Testis (tissue), 3 donors: Measurements from ENCODE around the gene INPP5K. TPM values are rescaled to one million over a fixed set of nuclear protein-coding genes. Genes with fewer than 3 reads are reported as not detected.

Experiments
- DNase-seq: peaks from one replicate; pipeline ENCODE4 v3.0.0-alpha.2; 2019
- H3K27ac ChIP-seq, 2 donors: fragments of 200-600 bp; sonication (generic); one replicate each; pipeline ENCODE4 v1.5.1; 2019
- H3K27me3 ChIP-seq: fragments of 200-600 bp; sonication (generic); one replicate; pipeline ENCODE4 v1.5.1; 2019
- H3K36me3 ChIP-seq: fragments of 200-600 bp; sonication (generic); one replicate; pipeline ENCODE4 v1.5.1; 2017; ENCODE audit warnings: low read depth; ENCODE audit errors: missing control alignments
- H3K4me1 ChIP-seq: fragments of 200-600 bp; sonication (generic); one replicate; pipeline ENCODE4 v1.5.1; 2019
- H3K4me3 ChIP-seq, 2 donors: fragments of 200-600 bp; sonication (generic); one replicate each; pipeline ENCODE4 v1.5.1; 2017 to 2019
- H3K9me3 ChIP-seq: fragments of 200-600 bp; sonication (generic); one replicate; pipeline ENCODE4 v1.5.1; 2017
- POLR2A ChIP-seq: fragments of 450-650 bp; IDR thresholded peaks from one replicate; pipeline ENCODE4 v1.6.1; 2017; ENCODE audit warnings: antibody characterized with exemption, mild to moderate bottlenecking, moderate library complexity
- WGBS, 2 donors: methylation state at CpG; one replicate each; pipeline ENCODE4 v1.1.5; 2018; 5-methylcytosine and 5-hydroxymethylcytosine counted together
- intact Hi-C: fragments of 100-400 bp; cut with DNase I; formaldehyde crosslinking; loops from one replicate; pipeline ENCODE4 v1.15.1; 2023; ENCODE audit warnings: low total_unique reads
- polyA plus RNA-seq: library from polyadenylated mRNA; stranded (reverse); fragments of 350-450 nt; fragmentation: Illumina TruSeq; extraction: RNeasy Lipid Tissue Mini Kit (QIAGEN cat#74804); gene quantifications from one replicate; pipeline ENCODE4 v1.2.3, GENCODE V29; 2014; ENCODE audit warnings: low read depth, low replicate concordance; ENCODE audit not compliant: insufficient read depth
- total RNA-seq, 2 donors: library from RNA; depleted of rRNA; stranded (reverse); fragments of >200 nt; gene quantifications; one replicate each; pipeline ENCODE4 v1.2.3, GENCODE V29; 2016
- TF ChIP-seq, protein P1 (sequence below), 3 experiments: fragments of 450-650 bp in 2 of 3; fragments of 200-600 bp in 1 of 3; sonication (generic) in 1 of 3; IDR thresholded peaks; one replicate each; pipeline ENCODE4 v1.5.1; 2016 to 2019; ENCODE audit warnings: antibody characterized with exemption in 3 of 3, mild to moderate bottlenecking in 2 of 3, moderate library complexity in 1 of 3

Gene INPP5K
- total and polyA plus RNA-seq, 3 donors from 2014 or later: 81.2 to 87.8 (median 83.4) TPM

DNA sequence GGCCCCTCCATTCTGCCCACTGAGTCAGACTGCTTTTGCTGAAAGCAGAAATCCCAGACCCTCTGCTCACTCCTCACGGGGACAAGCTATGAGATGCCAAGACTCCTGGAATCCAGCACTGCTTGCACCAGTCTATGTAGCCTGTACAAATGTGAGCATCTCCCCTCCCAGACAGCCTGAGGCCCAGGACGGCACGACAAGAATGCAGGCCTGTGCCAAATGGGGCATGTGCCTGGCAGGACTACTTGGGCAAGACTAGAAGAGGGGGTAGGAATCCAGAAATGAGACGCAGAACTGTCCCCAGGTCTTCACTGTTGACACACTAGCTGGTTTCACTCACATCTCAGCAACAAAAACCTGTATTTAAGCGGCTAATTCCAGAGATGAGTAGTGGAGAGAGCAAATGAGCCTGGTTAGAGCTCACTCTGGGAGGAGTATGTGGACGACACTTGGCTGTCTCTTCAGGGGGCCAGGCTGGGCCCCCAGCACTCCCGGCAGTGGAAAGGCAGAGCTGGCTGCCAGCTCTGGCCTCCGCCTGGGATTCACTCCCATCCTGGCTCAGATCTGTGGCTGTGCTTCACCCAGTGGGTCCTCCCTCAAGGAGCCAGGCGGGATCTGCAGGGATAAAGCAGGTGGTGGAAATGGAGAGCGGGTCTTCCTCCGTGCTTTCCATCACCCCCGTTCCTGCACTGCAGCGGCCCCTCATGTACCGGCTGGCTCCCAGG is 21.0 kb downstream of the INPP5K start:
- no peaks in the 10 kb centered on the region for H3K27me3 ChIP-seq
- no peak overlapping the region for H3K27ac ChIP-seq
- H3K9me3 ChIP-seq: no peaks in the 10 kb centered on the region
- intact Hi-C loops: no loop called here
- H3K4me3 ChIP-seq: no peak overlapping the region
- H3K4me1 ChIP-seq: peaks cover 14% of the 10 kb centered on the region
- 85 to 89% methylated on average over 9 to 14 of the region's 14 CpGs for WGBS, 2 donors
- no peaks in the 10 kb centered on the region for H3K36me3 ChIP-seq
- TF ChIP-seq, protein P1, sequence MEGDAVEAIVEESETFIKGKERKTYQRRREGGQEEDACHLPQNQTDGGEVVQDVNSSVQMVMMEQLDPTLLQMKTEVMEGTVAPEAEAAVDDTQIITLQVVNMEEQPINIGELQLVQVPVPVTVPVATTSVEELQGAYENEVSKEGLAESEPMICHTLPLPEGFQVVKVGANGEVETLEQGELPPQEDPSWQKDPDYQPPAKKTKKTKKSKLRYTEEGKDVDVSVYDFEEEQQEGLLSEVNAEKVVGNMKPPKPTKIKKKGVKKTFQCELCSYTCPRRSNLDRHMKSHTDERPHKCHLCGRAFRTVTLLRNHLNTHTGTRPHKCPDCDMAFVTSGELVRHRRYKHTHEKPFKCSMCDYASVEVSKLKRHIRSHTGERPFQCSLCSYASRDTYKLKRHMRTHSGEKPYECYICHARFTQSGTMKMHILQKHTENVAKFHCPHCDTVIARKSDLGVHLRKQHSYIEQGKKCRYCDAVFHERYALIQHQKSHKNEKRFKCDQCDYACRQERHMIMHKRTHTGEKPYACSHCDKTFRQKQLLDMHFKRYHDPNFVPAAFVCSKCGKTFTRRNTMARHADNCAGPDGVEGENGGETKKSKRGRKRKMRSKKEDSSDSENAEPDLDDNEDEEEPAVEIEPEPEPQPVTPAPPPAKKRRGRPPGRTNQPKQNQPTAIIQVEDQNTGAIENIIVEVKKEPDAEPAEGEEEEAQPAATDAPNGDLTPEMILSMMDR (IDR thresholded peaks at IDR 0.05): no peak
- TF ChIP-seq POLR2A: no peak
- no peak for DNase-seq

DNA sequence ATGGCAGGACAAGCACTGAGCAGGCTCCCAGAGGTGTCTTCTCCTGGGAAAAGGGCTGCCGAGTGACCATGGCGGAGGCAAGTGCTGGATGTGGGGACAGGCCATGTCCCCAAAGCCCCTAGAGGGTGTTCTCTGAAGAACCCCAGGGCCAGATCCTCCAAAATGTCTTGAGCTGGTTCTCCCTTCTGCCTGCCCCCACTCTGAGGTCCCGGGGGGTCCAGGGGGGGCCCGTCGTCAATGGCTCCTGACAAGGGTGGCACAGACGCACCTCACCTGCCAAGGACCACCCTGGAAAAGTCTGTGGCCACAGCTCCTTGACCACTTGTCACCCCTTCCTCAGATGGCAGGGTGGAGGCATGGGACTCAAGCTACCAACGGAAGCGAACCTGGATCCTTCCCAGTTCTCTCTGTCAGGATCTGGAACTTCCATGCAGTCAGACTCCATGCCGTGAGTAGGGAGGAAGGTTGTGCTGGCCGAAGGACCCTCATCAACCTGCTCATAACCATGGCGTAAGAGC is 21.6 kb downstream of the INPP5K start:
- intact Hi-C loops: no loop called here
- no peaks in the 10 kb centered on the region for H3K36me3 ChIP-seq
- H3K9me3 ChIP-seq: no peaks in the 10 kb centered on the region
- 91 to 100% methylated on average over 4 to 11 of the region's 11 CpGs for WGBS, 2 donors
- DNase-seq: no peak
- H3K4me1 ChIP-seq: peaks cover 15% of the 10 kb centered on the region
- TF ChIP-seq, protein P1 (IDR thresholded peaks at IDR 0.05): no peak
- TF ChIP-seq POLR2A: no peak
- H3K27me3 ChIP-seq: no peaks in the 10 kb centered on the region
- no peak overlapping the region for H3K27ac ChIP-seq
- no peak overlapping the region for H3K4me3 ChIP-seq

DNA sequence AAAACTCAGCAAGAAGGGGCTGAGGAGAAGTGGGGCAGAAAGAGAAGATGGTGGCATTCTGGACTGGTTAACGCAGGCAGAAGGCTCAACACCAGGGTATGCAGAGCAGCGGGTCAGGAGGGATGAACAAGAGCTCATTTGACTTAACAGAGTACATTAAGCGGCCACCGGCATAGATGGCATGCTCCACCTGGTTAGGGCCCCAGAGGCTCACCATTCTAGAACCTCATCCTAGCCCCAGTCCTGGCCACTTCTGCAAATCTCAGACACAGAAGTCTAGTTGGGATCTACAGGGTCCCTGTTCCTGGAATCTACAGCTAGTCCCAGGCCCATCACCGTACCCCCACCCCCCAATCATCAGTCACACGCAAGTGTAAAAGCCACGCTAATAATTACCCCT is 22.2 kb downstream of the INPP5K start:
- no peaks in the 10 kb centered on the region for H3K36me3 ChIP-seq
- TF ChIP-seq, protein P1 (IDR thresholded peaks at IDR 0.05): no peak
- no peak for TF ChIP-seq POLR2A
- no peak overlapping the region for H3K4me3 ChIP-seq
- no peak overlapping the region for H3K27ac ChIP-seq
- DNase-seq: no peak
- no peaks in the 10 kb centered on the region for H3K27me3 ChIP-seq
- H3K9me3 ChIP-seq: no peaks in the 10 kb centered on the region
- peaks cover 15% of the 10 kb centered on the region for H3K4me1 ChIP-seq
- intact Hi-C loops: no loop called here
- WGBS, 2 donors: 94 to 99% methylated on average over 7 of the region's 7 CpGs

DNA sequence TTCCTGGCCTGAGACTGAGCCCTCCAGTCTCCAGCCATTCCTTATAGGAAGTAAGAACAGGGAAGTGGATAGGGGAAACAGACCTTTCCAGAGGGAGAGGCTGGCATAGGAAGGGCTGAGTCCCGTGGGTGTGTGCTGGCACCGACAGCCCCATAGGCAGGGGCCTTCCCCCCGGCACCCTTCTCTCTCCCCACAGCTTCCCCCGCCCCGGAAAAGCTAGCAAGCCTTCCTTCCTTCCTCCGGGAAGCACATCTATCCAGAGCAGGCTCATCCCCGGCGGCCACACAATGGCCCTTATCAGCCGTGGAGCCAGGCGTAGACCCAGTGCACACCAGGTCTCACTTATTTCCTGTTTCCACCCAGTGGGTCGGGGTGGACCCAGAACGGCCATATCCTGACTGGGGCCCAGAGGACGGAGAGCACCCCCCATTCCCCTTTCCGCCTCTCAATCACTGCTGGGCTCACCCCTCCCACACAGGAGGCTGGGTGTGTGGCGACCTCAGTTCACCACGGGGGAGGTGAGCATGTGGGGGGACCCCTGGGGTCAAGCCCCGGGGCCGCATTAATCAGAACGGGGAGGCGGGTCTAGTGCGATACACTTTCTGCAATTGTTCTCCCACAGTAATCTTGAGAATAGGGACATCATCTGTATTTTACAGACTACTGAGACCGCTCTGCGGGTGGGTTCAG is 23.0 kb downstream of the INPP5K start:
- Histone ChIP-seq H3K4me3 (no peak overlapping the region), H3K4me1 (peaks cover 20% of the 10 kb centered on the region), H3K36me3 (no peaks in the 10 kb centered on the region), H3K9me3 (no peaks in the 10 kb centered on the region), H3K27me3 (no peaks in the 10 kb centered on the region), H3K27ac (peak overlapping the region; percentile 18 to 41)
- intact Hi-C loops: no loop called here
- 72 to 77% methylated on average over 22 to 23 of the region's 23 CpGs for WGBS, 2 donors
- TF ChIP-seq POLR2A: no peak
- TF ChIP-seq, protein P1 (IDR thresholded peaks at IDR 0.05): no peak
- no peak for DNase-seq
